Activated CD8-positive, alpha-beta memory T cell treated with anti-CD3 and anti-CD28 coated beads for 24 hours (primary cell): ENCODE measurements around the gene POLG.
"Not testable (repeated sequence)": the region's sequence is repeated elsewhere in the genome, so short reads cannot be mapped to it uniquely, and the experiment has no call there.

Source experiments
- DNase-seq: peaks from one replicate; pipeline ENCODE4 v3.0.0-alpha.2; 2020

The POLG gene

GRCh38 chr15:89277281-89277680 is 57.3 kb downstream of the POLG start:
- DNase-seq = not testable (repeated sequence)
